HepG2 (cell line): ENCODE measurements around the gene SULT4A1. TPM values are rescaled to one million over a fixed set of nuclear protein-coding genes. Genes with fewer than 3 reads are reported as not detected.

Experiments used
- EED ChIP-seq: sonication (generic); formaldehyde crosslinking; IDR thresholded peaks from 2 replicates; pipeline ENCODE4 v1.5.0; 2020; ENCODE audit warnings: mild to moderate bottlenecking, missing genetic modification reagents
- FLYWCH1 ChIP-seq: sonication (generic); formaldehyde crosslinking; IDR thresholded peaks from 2 replicates; pipeline ENCODE4 v1.8.1; 2023; ENCODE audit warnings: mild to moderate bottlenecking, missing genetic modification reagents
- FOXM1 ChIP-seq: sonication (generic); formaldehyde crosslinking; IDR thresholded peaks from 2 replicates; pipeline ENCODE4 v1.5.0; 2020; ENCODE audit warnings: missing genetic modification reagents
- GATA4 ChIP-seq: sonication (generic); IDR thresholded peaks from 2 replicates; pipeline ENCODE4 v1.6.1; 2016; ENCODE audit warnings: antibody characterized with exemption, low read depth, borderline replicate concordance
- HIVEP1 ChIP-seq: sonication (generic); formaldehyde crosslinking; IDR thresholded peaks from 2 replicates; pipeline ENCODE4 v1.4.0; 2020; ENCODE audit warnings: mild to moderate bottlenecking, missing genetic modification reagents
- IKZF4 ChIP-seq: sonication (generic); formaldehyde crosslinking; IDR thresholded peaks from 2 replicates; pipeline ENCODE4 v1.5.1; 2020; ENCODE audit warnings: borderline replicate concordance, mild to moderate bottlenecking, low read depth, missing genetic modification reagents; ENCODE audit errors: not compliant biosample characterization
- IKZF5 ChIP-seq: IDR thresholded peaks from 2 replicates; pipeline ENCODE4 v1.6.1; 2018; ENCODE audit warnings: missing genetic modification reagents, mild to moderate bottlenecking, missing compliant biosample characterization
- JUN ChIP-seq: sonication (generic); formaldehyde crosslinking; IDR thresholded peaks from 2 replicates; pipeline ENCODE4 v1.4.0; 2020; ENCODE audit warnings: mild to moderate bottlenecking, missing genetic modification reagents
- KLF11 ChIP-seq: IDR thresholded peaks from 2 replicates; pipeline ENCODE4 v1.6.1; 2016; ENCODE audit warnings: missing compliant biosample characterization
- NR0B2 ChIP-seq: sonication (generic); formaldehyde crosslinking; IDR thresholded peaks from 2 replicates; pipeline ENCODE4 v1.4.0; 2020; ENCODE audit warnings: mild to moderate bottlenecking, missing genetic modification reagents
- STAT6 ChIP-seq: sonication (generic); formaldehyde crosslinking; IDR thresholded peaks from 2 replicates; pipeline ENCODE4 v1.4.0; 2020; ENCODE audit warnings: missing genetic modification reagents, mild to moderate bottlenecking, borderline replicate concordance
- TFDP1 ChIP-seq: IDR thresholded peaks from 2 replicates; pipeline ENCODE4 v1.6.1; 2016; ENCODE audit warnings: missing compliant biosample characterization, missing genetic modification reagents, borderline replicate concordance
- THAP11 ChIP-seq: IDR thresholded peaks from 2 replicates; pipeline ENCODE4 v1.6.1; 2016; ENCODE audit warnings: missing biosample characterization, missing genetic modification reagents
- THAP7 ChIP-seq: sonication (generic); formaldehyde crosslinking; IDR thresholded peaks from 2 replicates; pipeline ENCODE4 v1.8.1; 2023; ENCODE audit warnings: mild to moderate bottlenecking, missing genetic modification reagents
- TOE1 ChIP-seq: sonication (generic); formaldehyde crosslinking; IDR thresholded peaks from 2 replicates; pipeline ENCODE4 v1.4.0; 2020; ENCODE audit warnings: mild to moderate bottlenecking, missing genetic modification reagents
- U2AF1 ChIP-seq: fragments of 200-400 bp; formaldehyde crosslinking; optimal IDR thresholded peaks from 2 replicates; pipeline ENCODE3; 2017; ENCODE audit warnings: mild to moderate bottlenecking, low read depth, low read length
- ZFP41 ChIP-seq: sonication (generic); formaldehyde crosslinking; IDR thresholded peaks from 2 replicates; pipeline ENCODE4 v1.4.0; 2020; ENCODE audit warnings: mild to moderate bottlenecking, missing genetic modification reagents, borderline replicate concordance
- ZNF121 ChIP-seq: sonication (generic); formaldehyde crosslinking; IDR thresholded peaks from 2 replicates; pipeline ENCODE4 v1.5.0; 2020; ENCODE audit warnings: mild to moderate bottlenecking, missing genetic modification reagents
- ZNF572 ChIP-seq: sonication (generic); formaldehyde crosslinking; IDR thresholded peaks from 2 replicates; pipeline ENCODE4 v1.5.1; 2020; ENCODE audit warnings: mild to moderate bottlenecking, missing genetic modification reagents
- ZNF597 ChIP-seq: sonication (generic); formaldehyde crosslinking; IDR thresholded peaks from 2 replicates; pipeline ENCODE4 v1.5.0; 2020; ENCODE audit warnings: missing genetic modification reagents
- ZNF773 ChIP-seq: sonication (generic); formaldehyde crosslinking; IDR thresholded peaks from 2 replicates; pipeline ENCODE4 v1.4.0; 2020; ENCODE audit warnings: missing genetic modification reagents, borderline replicate concordance
- polyA plus RNA-seq, 8 experiments: library from polyadenylated mRNA; depleted of rRNA in 3 of 8; stranded (reverse) in 7 of 8; unstranded in 1 of 8; fragments of >200 nt; fragmentation: Illumina TruSeq in 4 of 8; extraction: Trizol in 4 of 8; gene quantifications; 2 replicates each; pipeline versions ENCODE4 v1.2.1 to v1.2.3, GENCODE V29; 2011 to 2016; ENCODE audit warnings: low read depth in 4 of 8, missing spikeins in 1 of 8, mixed read lengths in 1 of 8; ENCODE audit not compliant: insufficient read depth in 1 of 8
- total RNA-seq, 5 experiments: library from RNA; depleted of rRNA; stranded (reverse); fragments of >200 nt; fragmentation: Illumina TruSeq; extraction: Trizol; gene quantifications; 2 replicates each; pipeline ENCODE4 v1.2.3, GENCODE V29; 2016; ENCODE audit warnings: low read depth in 1 of 5

SULT4A1 gene
- total and polyA plus RNA-seq, 2 of the 13 experiments (the other 11 are each of a cell fraction or from before 2014, with no cell fraction given): not detected

GRCh38 chr22:43867839-43868635 lies 5.7 kb upstream of the SULT4A1 start (continued):
- TF ChIP-seq NR0B2 (CRISPR knock-in tag) (no peak), KLF11 (CRISPR knock-in tag) (peak; percentile 95), ZFP41 (no peak), ZNF597 (CRISPR knock-in tag) (no peak), FLYWCH1 (CRISPR knock-in tag) (no peak), JUN (no peak), ZNF121 (no peak), ZNF773 (peak; percentile 96; the same call in 1 of the 2 replicates), IKZF4 (CRISPR knock-in tag) (no peak), THAP11 (peak; percentile 46), THAP7 (CRISPR knock-in tag) (no peak), STAT6 (no peak), IKZF5 (CRISPR knock-in tag) (peak; percentile 41; the same call in 1 of the 2 replicates), U2AF1 (no peak), GATA4 (no peak), ZNF572 (no peak), FOXM1 (CRISPR knock-in tag) (peak; percentile 54; the same call in 1 of the 2 replicates), EED (CRISPR knock-in tag) (no peak), HIVEP1 (CRISPR knock-in tag) (no peak), TOE1 (CRISPR knock-in tag) (no peak), TFDP1 (CRISPR knock-in tag) (no peak)
